Ammon's horn (tissue), 1 donor: Measurements from ENCODE around the gene CABLES1.
"Not testable (repeated sequence)": the region's sequence is repeated elsewhere in the genome, so short reads cannot be mapped to it uniquely, and the experiment has no call there.

ENCODE experiments used
- DNase-seq: peaks from one replicate; pipeline ENCODE4 v3.0.0-alpha.2; 2016; ENCODE audit warnings: low spot score

CABLES1 gene

DNA sequence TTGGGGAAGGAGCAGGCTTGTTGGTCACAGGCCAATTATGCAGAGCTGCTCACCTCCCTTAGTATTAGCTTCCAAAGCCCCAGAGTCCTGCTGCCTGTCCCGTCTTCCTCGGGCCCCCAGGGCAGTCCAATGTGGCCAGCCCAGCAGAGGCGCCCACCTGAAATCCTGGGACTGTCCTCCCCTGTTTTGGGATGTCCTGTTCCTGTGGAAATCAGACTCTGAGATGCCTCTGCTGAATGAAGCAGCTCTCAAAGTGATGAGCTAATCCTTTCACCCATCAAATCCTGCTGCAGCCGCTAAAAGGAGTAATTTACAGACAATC, 105.3 kb downstream of the CABLES1 start:
- no peak for DNase-seq

DNA sequence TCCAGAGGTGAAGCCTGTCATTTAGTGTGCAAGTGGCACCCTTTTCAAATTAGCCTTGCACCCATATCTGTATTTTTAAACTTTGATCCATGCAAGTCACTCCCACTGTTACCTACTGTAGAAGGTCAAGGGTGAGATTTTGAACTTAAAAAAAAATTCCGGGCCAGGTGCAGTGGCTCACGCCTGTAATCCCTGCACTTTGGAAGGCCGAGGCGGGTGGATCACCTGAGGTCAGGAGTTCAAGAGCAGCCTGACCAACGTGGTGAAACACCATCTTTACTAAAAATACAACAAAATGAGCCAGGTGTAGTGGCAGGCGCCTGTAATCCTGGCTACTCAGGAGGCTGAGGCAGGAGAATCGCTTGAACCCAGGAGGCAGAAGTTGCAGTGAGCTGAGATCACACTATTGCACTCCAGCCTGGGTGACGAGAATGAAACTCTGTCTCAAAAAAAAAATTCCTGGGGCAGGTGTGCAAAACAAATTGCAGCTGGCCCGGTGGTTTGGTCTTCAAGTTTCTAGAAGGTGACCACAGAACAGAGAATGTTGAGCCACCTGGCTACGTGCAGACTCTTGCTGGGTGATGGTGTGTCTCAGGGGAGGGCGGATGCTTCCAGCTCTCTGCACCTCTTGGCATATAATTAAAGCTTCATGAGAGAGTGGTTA, 106.7 kb downstream of the CABLES1 start:
- DNase-seq = not testable (repeated sequence)

DNA sequence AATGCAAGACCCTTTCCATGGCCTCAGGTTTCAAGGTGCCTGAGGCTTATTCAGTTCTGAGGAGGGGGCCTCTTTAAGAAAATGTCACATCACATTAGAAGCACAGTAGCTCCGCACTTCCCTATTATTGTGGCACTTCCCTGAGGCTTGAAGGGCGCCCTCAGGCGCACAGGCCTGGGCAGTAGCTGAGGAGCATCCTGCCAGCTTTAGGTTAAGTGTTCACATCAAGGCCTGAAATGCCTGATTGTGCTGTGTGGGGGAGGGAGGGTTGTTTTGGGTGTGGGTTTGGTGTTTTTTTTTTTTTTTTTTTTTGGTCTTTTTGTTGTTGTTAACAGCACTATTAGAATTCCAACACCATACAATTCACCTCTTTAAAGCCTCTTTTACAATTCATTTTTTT, 107.9 kb downstream of the CABLES1 start:
- no peak for DNase-seq

DNA sequence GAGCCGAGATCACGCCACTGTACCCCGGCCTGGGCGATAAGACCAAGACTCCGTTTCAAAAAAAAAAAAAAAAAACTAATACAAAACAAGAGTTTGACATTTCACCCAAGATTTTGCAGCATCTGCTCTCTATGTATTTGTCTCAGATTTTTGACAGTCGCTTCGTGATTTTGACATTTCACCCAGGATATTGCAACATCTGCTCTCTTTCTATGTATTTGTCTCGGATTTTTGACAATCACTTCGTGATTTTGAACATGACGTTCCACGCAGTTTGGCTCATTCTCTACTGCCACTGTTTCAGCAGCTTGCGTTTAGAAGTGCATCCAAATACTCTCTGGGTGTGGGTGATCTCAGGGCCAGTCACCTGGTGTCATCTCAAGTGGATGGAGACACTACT, 108.5 kb downstream of the CABLES1 start:
- no peak for DNase-seq

DNA sequence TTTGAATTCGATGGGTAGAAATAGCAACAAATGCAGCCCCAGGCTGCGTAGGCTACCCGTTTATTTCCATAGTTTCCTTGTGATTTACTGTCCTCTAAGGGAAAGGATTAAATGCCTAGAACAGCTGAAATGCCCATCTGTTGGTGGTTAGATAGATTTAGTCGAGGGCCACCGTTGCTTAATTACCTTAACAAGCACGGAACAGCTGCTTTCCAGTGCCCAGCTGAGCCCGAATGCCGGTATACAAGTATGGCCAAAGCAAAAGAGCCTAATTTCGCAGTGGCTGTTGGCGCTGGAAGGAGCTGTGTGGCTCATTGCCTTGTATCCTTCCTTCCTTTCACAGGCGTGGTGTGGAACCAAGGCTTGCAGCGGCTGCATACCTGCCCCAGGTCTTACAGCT, 109.1 kb downstream of the CABLES1 start:
- no peak for DNase-seq

DNA sequence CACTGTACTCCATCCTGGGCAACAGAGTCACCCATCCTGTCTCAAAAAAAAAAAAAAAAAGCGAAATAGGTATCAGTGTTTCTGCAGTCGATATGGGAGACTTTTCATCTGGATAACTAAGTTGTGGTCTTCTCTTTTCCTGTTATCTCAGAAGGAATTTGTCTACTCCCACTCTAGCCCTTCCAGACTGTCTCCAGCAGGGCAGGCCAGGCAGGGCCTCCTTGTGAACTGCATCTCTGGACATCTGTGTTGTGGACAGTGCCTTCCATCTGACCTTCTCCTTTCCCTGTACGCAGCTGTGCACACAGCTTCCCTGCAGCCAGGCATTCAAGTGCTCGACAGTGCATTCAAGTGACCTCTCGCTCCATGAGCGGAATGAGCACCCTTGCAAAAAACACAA, 110.2 kb downstream of the CABLES1 start:
- no peak for DNase-seq

DNA sequence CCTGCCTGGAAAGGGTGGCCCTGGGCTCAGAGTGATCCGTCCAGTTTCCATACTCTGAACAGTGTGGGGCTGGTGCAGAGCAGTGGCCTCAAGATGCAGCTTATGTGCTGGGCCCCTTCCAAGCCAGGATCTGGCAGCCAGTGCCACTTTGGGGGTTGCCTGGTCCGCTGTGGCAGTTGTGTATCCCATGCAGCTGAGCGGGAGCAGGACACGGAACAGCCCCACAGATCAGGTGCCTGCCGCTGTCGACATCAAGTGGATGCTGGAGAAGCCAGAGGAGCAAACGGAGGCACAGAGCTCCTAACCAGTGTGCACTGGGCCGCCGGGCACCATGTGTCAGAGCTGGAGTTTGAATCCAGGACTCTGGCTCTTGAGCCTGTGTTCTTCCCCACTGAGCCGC, 112.0 kb downstream of the CABLES1 start:
- no peak for DNase-seq

DNA sequence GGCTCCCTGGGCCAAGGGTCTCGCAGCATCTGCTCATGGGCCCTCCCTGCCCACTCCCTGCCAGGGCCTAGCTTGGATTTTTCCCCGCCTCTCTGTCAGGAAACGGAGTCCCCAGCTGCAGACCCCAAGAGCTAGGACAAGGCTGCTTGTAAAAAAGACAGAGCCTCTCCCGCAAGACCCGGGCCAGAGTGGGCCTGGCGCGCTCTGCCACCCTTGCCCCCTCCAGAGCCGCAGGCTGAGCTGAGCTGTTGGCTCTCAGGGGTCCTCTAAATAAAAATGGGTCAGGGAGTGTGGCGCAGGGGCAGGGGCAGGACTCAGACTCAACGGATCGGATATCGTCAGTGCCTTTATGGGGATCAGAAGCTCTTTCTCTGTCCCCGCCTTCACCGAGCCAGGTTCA, 112.6 kb downstream of the CABLES1 start:
- DNase-seq = no peak

DNA sequence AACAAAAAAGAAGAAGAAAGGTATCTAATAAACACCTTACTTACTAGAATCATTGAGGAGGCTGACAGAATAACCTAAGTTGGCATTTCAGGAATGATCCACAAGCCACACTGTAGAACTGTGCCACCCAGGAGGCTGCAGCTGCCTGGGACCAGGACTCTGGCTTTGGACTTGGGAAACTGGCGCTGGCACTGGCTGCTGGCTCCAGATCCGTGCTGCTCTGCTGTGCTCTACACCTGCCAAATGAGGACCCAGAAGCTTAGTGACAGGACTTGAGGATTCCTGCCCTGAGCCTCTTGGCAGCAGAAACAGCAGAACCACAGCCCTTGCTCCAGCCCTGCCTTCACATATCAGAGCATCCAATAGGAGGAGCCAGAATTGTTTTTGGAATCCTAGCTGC, 113.5 kb downstream of the CABLES1 start:
- no peak for DNase-seq

DNA sequence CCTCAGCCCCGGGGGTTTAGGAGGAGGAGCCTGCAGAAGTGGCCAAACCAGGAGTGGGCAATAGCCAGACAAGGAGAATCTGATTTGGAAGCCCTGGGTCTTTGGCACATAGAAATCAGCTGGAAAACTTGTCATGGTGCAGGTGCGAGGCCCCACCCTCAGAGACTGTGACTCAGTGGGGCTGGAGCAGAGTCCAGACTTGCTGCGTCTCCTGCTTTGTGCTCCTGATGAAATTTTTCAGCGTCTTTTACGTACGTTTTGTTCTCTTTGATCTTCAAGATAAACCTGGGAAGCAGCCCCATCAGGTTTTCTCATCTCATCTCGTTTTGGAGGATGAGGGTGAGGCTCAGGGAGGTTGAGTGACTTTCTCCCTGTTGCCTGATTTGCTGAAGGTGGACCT, 114.1 kb downstream of the CABLES1 start:
- no peak for DNase-seq

DNA sequence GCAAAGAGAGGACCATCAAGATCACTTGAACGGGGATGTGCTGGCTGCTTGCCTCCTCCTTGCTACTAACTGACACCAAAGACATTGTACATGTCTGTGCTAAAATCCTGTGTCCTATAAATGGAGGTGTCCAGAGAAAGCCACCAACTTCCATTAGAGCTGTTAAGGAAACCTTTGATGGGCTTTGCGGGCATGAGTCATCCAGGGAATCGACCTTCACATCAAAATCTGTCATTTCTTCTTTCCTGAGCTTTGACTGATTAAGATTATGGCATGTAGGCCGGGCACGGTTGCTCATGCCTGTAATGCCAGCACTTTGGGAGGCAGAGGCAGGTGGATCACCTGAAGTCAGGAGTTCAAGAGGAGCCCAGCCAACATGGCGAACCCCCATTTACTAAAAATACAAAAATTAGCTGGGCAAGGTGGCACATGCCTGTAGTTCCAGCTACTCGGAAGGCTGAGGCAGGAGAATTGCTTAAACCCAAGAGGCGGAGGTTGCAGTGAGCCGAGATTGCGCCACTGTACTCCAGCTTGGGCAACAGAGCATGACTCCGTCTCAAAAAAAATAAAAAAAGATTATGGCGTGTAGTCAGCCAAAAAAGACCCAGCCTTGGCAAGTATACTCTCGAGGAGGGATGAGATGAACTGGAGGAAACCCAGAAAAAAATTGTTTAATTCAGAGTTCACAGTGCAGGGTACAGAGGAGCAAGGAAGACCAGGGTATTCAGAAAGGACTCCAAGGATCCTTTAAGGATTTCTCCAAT, 115.8 kb downstream of the CABLES1 start:
- no peak for DNase-seq

DNA sequence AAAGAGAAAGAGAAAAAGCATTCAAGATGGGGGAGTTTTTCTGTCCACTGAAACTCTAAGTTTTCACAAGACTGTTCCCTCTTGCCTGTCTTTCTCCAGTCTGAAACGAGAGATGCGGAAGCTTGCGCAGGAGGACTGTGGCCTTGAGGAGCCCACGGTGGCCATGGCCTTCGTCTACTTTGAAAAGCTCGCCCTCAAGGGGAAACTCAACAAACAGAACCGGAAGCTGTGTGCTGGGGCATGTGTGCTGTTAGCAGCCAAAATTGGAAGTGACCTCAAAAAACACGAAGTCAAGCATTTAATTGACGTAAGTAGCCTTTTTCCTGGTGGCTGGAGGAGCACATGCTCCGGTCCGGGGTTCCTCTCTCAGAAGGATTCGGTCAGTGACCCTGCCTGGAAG, 118.3 kb downstream of the CABLES1 start:
- no peak for DNase-seq

DNA sequence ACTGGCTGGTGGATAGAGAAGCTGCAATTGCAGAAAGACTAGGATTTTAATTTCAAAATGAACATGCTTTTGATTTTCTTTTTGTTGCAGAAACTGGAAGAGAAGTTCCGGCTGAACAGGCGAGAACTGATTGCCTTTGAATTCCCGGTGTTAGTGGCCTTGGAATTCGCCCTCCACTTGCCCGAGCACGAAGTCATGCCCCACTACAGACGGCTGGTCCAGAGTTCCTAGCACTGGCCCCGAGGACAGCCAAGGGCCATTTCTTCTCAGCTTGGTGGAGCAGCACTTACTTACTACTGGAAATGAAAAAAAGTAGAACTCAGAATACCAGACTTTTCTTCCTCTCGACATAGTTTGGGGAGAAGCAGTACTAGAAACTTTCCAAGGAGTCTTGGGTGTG, 121.9 kb downstream of the CABLES1 start:
- no peak for DNase-seq

DNA sequence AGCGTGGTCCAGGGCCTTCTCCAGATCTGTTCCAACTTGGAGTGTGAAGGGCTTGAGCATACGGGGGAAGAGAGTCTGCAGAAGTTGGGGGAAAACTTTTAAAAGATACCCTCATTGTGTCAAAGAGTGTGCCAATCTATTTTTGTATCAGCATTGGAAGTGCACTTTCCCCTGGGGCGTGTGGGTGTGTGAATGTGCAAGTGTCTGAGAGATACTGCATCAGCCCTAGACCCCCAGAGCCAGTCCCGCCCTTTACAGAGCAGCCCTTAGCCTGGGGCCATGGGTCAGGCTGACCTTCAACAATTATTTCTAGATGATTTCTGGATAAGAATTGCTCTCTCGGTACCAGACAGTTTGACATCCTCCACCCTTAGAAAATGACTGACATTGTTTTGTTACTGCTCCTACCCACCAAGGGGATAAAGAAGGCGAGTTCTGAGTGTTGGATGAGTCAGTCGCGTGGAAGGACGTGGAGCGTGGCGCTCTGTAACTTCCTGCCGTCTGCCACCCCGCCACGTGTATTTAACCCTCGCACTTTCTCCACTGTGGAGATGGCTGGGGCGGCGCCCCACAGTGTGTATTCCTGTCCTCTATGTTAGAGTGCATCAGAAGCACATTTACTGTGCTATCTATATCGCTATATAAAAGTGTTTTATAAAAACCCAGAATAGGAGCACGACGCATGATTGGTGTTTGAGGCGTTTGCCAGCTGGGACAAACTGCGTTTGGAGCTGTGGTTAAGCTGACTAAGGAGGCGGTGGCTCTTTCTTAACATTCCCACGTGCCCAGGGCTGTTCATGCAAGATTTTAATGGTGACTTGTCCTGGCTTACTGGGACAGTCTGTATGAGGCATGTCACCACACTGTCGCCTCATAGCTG, 122.6 kb downstream of the CABLES1 start:
- DNase-seq = no peak

DNA sequence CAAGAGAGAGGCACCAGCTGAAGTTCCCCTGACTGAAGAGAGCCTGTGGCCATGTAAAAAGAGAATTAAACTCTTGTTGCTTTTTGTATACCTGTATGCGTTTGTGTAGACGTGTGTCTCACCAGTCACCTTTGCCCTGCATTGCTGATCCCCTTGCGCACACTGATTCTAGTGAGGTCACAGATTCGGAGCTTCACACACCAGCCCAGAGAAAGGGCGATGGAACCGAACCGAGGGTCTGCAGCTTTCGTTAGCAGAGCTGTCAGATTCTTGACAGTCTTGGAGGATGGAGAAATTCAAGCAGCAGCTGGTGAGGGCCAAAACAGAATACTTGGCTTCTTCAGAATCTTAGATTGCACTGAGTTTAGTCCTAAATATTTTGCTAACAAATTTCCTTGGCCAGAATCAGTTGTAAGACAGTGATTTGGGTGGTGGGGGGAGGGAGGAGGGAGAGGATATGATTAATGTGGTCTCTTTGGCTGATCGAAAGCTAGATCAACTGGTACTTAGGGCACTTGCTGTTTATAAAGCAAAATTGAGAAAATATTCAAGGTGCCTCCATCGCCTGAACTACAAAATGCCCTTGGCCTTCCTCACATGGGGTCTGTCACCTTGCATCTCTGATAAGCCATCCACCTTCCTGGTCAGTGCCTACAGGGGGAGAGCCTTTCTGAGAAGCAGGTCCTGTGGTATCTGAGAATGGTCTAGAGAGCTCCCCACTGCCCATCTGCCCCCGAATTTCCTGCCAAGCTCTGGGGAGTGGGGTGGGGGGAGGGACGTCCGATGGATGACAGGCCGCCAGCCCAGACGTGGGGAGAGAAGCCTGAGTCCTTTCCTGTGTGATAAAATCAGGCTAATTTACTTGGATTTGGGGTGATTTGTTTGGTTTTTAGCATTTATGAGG, 123.5 kb downstream of the CABLES1 start:
- DNase-seq = no peak

DNA sequence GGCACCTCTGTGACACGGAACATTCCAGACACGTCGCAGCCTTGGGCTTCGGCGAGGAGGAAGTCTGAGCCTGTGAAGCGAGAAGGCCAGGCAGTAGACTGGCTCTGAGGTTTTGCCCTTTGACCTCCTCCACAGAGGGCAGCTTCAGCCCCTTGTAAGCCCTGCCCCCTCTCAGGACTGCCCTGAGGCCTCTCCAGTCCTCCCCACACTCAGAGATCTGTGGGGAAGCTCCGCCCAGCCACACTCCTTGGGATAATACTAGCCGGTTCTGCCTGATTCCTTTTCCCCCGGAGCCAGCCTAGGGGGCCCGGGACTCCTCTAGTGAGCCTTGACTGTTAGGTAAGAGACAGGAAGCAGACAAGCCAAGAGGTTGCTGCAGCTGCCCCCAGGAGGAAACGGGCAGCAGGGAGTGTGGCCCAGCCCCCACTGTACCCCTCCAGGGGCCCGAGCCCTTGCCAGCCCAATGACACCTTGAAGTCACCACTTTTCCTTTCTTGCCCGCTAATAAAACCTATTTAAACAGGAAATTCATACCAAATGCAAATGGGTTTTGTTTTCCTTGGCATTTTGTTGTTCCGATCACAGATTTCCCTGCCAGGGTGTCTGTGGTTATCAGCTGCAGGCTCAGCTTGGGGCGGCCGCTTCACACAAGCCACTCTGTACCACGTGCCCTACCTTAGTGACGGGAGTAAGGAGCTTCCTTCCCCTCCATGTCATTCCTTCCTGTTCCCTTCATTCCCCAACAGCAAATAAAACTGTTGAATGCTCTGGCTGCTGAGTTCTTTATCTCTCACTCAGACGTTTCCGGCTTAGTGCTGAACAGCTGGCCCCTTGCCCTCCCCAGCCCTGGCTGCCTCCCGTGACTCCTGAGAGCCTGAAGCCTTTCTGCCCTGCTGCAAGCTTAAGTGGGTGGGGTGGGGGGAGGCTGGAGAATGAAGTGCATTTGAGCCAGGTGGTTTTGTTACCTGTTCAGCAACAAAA, 124.7 kb downstream of the CABLES1 start:
- peak; percentile 56 for DNase-seq

DNA sequence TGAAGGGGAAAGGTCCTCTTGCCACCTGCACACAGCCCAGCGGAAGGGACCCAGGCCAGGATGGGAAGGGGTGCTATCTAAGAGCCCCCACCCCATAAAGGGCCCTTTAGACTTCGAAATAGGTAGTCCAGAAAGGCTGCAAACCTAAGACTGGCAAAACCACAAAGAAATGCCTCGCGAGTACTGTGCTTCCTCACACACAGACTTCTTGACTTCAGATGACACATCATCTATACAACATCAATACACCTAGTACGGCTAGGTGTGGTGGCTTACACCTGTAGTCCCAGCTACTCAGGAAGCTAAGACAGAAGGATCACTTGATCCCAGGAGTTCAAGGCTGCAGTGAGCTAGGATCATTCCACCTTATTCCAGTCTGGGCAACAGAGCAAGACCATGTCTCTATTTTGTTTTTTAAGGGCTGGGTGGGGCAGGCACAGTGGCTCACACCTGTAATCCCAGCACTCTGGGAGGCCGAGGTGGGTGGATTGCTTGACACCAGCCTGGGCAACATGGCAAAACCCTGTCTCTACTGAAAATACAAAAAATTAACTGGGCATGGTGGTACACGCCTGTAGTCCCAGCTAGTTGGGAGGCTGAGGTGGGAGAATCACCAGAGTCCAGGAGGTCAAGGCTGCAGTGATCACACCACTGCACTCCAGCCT, 125.8 kb downstream of the CABLES1 start:
- DNase-seq = no peak

DNA sequence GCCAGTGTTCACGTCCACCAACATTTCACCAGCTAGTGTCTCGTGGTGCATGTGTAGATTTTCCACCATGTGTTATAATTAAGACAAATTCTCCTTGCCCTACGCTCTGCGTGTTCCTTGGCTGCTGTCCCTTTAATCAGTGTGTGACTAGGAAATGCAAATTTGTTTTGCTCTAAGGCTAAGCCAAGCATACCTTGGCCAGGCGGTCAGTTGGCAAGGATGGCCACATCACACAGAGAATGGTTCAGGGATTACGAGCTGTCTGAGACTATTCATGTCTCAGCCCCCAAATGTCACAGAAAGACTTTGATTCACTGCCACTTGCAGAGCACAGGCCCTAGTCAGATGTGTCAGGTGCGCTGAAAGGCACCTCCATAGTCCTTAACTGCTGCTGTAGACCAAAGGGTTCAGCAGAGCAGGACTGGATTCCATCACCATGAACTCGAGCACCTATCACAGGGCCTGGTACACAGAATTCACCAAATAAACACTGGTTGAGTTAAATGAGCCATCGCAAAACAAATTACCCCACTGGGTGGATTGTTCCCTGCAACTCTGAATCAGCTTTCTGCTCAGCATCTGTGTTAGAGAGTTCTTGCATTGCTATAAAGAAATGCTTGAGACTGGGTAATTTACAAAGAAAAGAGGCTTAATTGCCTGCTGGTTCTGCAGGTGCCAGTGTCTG, 128.4 kb downstream of the CABLES1 start:
- no peak for DNase-seq

DNA sequence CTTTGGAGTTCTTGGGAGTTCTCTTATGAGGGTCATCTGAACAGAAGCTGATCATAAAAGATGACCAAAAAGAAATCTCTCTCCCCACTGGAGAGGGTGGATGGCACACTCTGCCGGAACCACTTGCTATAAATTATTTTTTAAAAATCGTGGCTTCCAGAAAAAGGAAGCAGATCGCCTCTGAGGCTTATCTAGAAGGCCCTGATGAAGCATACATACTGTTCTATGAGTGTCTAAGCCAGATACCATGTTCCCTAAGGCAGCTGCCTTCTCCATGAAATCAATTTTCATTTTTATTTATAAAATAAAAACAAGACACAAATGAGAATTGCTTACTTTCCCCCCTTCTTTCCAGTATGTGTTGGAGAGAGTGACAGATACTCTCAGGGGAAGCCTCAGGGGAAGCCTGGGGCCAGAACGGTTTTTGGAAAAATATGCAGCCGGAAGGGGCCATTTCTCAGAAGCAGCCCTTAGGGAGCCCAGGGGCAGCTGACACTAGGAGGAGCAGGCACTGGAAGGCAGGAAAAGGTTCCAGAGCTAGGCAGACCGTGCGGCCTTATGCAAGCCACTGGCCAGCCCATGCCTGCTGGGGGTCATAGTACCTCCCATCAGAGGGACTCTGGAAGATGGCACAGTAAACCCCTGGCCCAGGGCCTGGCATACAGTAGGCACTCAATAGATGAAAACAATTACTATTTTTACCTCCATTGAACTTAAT, 130.6 kb downstream of the CABLES1 start:
- DNase-seq = no peak
